GM19372 (cell line): ENCODE results near the gene ASB6.
"Not testable (repeated sequence)": the region's sequence is repeated elsewhere in the genome, so short reads cannot be mapped to it uniquely, and the experiment has no call there.

Experiments used
- ATAC-seq: cut with Tn5 transposase; IDR thresholded peaks from one replicate; pipeline ENCODE4 v1.9.1; 2021; ENCODE audit warnings: mild to moderate bottlenecking, low read depth, moderate library complexity; ENCODE audit not compliant: unreplicated experiment

Gene ASB6

GRCh38 chr9:129592790-129593189, 49.2 kb downstream of the ASB6 start:
- ATAC-seq = not testable (repeated sequence)

GRCh38 chr9:129591916-129592315, 50.0 kb downstream of the ASB6 start:
- ATAC-seq = no peak

DNA sequence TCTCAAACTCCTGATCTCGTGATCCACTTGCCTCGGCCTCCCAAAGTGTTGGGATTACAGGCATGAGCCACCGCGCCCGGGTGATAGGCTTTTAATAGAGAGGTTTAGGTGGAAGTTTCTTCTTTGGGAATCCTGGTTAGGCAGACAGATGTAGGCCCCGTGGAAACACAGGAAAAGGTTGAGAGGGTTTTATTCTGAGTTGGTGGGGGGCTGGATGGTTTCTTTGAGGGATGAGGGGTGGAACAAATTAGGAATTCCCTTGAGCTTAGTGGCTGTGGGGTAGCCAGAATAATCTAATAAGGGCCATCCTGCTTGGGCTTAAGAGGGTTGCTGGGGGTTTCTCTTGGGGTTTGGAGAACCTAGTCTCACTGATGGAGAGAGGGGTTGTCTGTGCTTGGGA, 51.5 kb downstream of the ASB6 start:
- ATAC-seq = no peak

GRCh38 chr9:129587487-129588262, 54.3 kb downstream of the ASB6 start:
- no peak for ATAC-seq

DNA sequence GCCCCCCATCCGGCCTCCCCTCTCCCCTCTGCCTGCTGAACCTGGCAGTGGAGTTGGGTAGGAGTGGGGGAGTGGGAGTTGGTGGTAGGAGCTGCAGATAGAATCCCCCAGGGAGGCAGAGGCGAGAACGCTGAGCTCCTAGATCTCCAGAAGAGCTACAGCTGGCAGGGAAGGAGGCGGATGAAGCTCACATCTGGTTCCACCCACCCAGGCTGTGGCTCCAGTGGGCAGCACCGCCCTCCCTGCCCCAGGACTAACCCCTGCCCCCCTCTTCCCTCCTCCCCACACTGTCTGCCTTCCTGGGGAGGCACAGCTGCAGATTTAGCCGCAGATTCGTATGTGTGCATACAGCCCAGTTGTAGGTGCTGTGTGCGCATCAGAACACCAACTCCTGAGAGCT, 55.3 kb downstream of the ASB6 start:
- ATAC-seq = no peak

GRCh38 chr9:129586245-129586644, 55.7 kb downstream of the ASB6 start:
- ATAC-seq = no peak

DNA sequence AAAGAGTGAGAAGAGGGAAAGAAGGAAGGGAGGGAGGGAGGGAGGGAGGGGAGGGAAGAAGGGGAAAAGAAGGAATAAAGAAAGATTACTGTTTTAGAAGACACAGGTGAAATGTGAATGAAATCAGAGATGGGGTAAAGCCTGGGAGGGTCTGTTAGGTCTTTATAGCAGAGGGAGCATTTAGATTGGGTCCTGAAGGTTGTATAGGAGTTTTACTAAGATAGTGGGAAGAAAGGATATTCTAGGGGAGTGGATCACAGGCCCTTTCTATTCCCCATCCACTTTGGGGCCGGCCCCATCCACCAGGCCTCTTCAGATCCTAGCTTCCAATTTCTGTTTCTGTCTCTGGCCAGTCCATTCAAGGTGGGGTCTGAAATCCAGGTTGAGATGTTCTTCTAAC, 56.6 kb downstream of the ASB6 start:
- no peak for ATAC-seq
